Stimulated activated CD4-positive, alpha-beta T cell treated with anti-CD3 and anti-CD28 coated beads, Interleukin-15, amount 100 ng/mL, for 48 hours (primary cell): Measurements from ENCODE around the gene B4GALNT2.
"Not testable (repeated sequence)": the region's sequence is repeated elsewhere in the genome, so short reads cannot be mapped to it uniquely, and the experiment has no call there.

Experiments used
- DNase-seq, 2 donors: peaks; one replicate each; pipeline ENCODE4 v3.0.0-alpha.2; 2020; ENCODE audit warnings: low read depth in 2 of 2

The B4GALNT2 gene

GRCh38 chr17:49180998-49181635 is 48.5 kb downstream of the B4GALNT2 start:
- DNase-seq, result no peak

- no peak for DNase-seq
Observed at GRCh38 chr17:49183341-49183740, 50.8 kb downstream of the B4GALNT2 start.

GRCh38 chr17:49183801-49184200 is 51.2 kb downstream of the B4GALNT2 start:
- no peak for DNase-seq

GRCh38 chr17:49184522-49184921 is 52.0 kb downstream of the B4GALNT2 start:
- not testable (repeated sequence) for DNase-seq

GRCh38 chr17:49185381-49185780 is 52.8 kb downstream of the B4GALNT2 start:
- DNase-seq, result not testable (repeated sequence)

GRCh38 chr17:49187301-49187700 is 54.7 kb downstream of the B4GALNT2 start:
- no peak for DNase-seq

- DNase-seq, result no peak
Observed at GRCh38 chr17:49190932-49191331, 58.4 kb downstream of the B4GALNT2 start.

GRCh38 chr17:49191409-49191916 is 58.9 kb downstream of the B4GALNT2 start:
- DNase-seq, result no peak

GRCh38 chr17:49191917-49192741 is 59.6 kb downstream of the B4GALNT2 start:
- peak; percentile 76 to 86 for DNase-seq

GRCh38 chr17:49193513-49194296 is 61.1 kb downstream of the B4GALNT2 start:
- DNase-seq, result no peak

GRCh38 chr17:49194297-49194607 is 61.7 kb downstream of the B4GALNT2 start:
- no peak for DNase-seq

GRCh38 chr17:49195751-49196150 is 63.2 kb downstream of the B4GALNT2 start:
- DNase-seq, result no peak

GRCh38 chr17:49196520-49196919 is 64.0 kb downstream of the B4GALNT2 start:
- no peak for DNase-seq

GRCh38 chr17:49197346-49197998 is 64.9 kb downstream of the B4GALNT2 start:
- DNase-seq, result no peak

- DNase-seq, result no peak
Observed at GRCh38 chr17:49198211-49198610, 65.6 kb downstream of the B4GALNT2 start.

- no peak for DNase-seq
Observed at GRCh38 chr17:49200423-49201083, 68.0 kb downstream of the B4GALNT2 start.

GRCh38 chr17:49201481-49201927 is 68.9 kb downstream of the B4GALNT2 start:
- no peak for DNase-seq

GRCh38 chr17:49203796-49204195 is 71.2 kb downstream of the B4GALNT2 start:
- no peak for DNase-seq

GRCh38 chr17:49204516-49204915 is 71.9 kb downstream of the B4GALNT2 start:
- no peak for DNase-seq

GRCh38 chr17:49209061-49209571 is 76.5 kb downstream of the B4GALNT2 start:
- DNase-seq, result no peak
